Measurements from ENCODE around the gene GAST. TPM values are rescaled to one million over a fixed set of nuclear protein-coding genes. Genes with fewer than 3 reads are reported as not detected.

GAST gene
- polyA plus RNA-seq, 2 of the 4 experiments (the other 2 are of a cell fraction) = not detected

- TF ChIP-seq CTCF (IDR thresholded peaks at IDR 0.05) (peak; percentile 89), ZC3H11A (IDR thresholded peaks at IDR 0.05) (no peak), PBX3 (IDR thresholded peaks at IDR 0.05) (0 out of 2 replicates have a peak, but pooled peaks have one; percentile 1), EP300 (IDR thresholded peaks at IDR 0.05) (no peak), E2F6 (IDR thresholded peaks at IDR 0.05; ENCODE audit: borderline replicate concordance, low read depth) (peak; percentile 5; the same call in 1 of the 2 replicates), MYC (IDR thresholded peaks at IDR 0.05; ENCODE audit: borderline replicate concordance, low read length) (no peak), RAD21 (conservative IDR thresholded peaks at IDR 0.05 in 1 of 2, IDR thresholded peaks at IDR 0.05 in 1 of 2) (peak; percentile 44 to 48; a peak in 4 of 5 replicates), POLR2A (IDR thresholded peaks at IDR 0.05; ENCODE audit: low read length) (peak; percentile 58; the same call in 1 of the 2 replicates), TFCP2L1 (CRISPR knock-in tag; IDR thresholded peaks at IDR 0.05) (no peak), MAZ (IDR thresholded peaks at IDR 0.05; ENCODE audit: borderline replicate concordance, low read depth, low read length) (0 out of 2 replicates have a peak, but pooled peaks have one; percentile 58)
These were observed 24.1 kb upstream of the GAST start (continued) for GRCh38 chr17:41687828-41688640.

- DNase-seq (ENCODE audit: low read depth in 1 of 2, low spot score in 1 of 2) (peak; percentile 98 to 100), FAIRE-seq (peak; percentile 94), ATAC-seq (peak; percentile 71 to 84)
- peak within 1 kb of the TSS; percentile 95 to 98 for H3K27ac ChIP-seq
- H3K4me3 ChIP-seq = peak within 1 kb of the TSS; percentile 93
- H3K9me3 ChIP-seq = no peaks in the 10 kb centered on the region
- 2% methylated on average over 57 of the region's 81 CpGs for WGBS (ENCODE audit: missing lambda C conversion rate)
- CTCF ChIA-PET = interaction anchor here (0.6 to 18.1 kb wide), 21 partner anchors 11 to 1403 kb away, joined by 3 to 329 read pairs (median 4); partner anchors contain the start of gene JUP
- peak within 1 kb of the TSS; percentile 82 for H3K4me2 ChIP-seq
- H3K4me1 ChIP-seq = peaks cover 29% of the 10 kb centered on the region
- POLR2A ChIA-PET = interaction anchor here (0.5 to 4.4 kb wide), 106 partner anchors 9 to 1590 kb away, joined by 3 to 258 read pairs (median 4); partner anchors contain the start of genes ACLY, CAVIN1, DNAJC7 and FKBP10
- peak; percentile 67 for TF ChIP-seq REST (IDR thresholded peaks at IDR 0.05)
- TF ChIP-seq EHF (CRISPR knock-in tag; IDR thresholded peaks at IDR 0.05) = peak; percentile 68; the same call in 1 of the 2 replicates
- TF ChIP-seq FOSL2 (IDR thresholded peaks at IDR 0.05) = no peak
- peak; percentile 80 for TF ChIP-seq FOSL2 (CRISPR knock-in tag; IDR thresholded peaks at IDR 0.05)
- TF ChIP-seq CHD2 (IDR thresholded peaks at IDR 0.05; ENCODE audit: low read length, partially characterized antibody) = peak; percentile 5
- TF ChIP-seq KDM5A (IDR thresholded peaks at IDR 0.05) = no peak
- no peak for TF ChIP-seq CTCF (IDR thresholded peaks at IDR 0.05)
- peak; percentile 32; the same call in 1 of the 2 replicates for TF ChIP-seq ATOH8 (CRISPR knock-in tag; IDR thresholded peaks at IDR 0.05; ENCODE audit: low read depth)
- no peak; the same call in 1 of the 2 replicates for TF ChIP-seq HOXB13 (CRISPR knock-in tag; IDR thresholded peaks at IDR 0.05; ENCODE audit: low read depth)
- peak; percentile 99 to 100 for TF ChIP-seq JUN (IDR thresholded peaks at IDR 0.05)
- TF ChIP-seq MAX (IDR thresholded peaks at IDR 0.05) = no peak
- TF ChIP-seq USF2 (IDR thresholded peaks at IDR 0.05) = no peak
- no peak for TF ChIP-seq CBX2 (IDR thresholded peaks at IDR 0.05; ENCODE audit: borderline replicate concordance, low read depth)
These were observed 23.3 kb upstream of the GAST start, which contains the start of gene EIF1 for GRCh38 chr17:41688641-41689496. EIF1 (plus strand) TSS chr17:41688885; CDS start chr17:41689039, 154 bp downstream.

Measured in A549 (cell line).